OCI-LY1 (cell line): ENCODE measurements around the gene CGB2.

ENCODE experiments used
- CTCF ChIP-seq: fragments of 200-600 bp; sonication (generic), shearing (Covaris generic); IDR thresholded peaks from 2 replicates; pipeline ENCODE4 v1.5.1; 2017; ENCODE audit warnings: mild to moderate bottlenecking, antibody characterized with exemption, low read length, moderate library complexity, mixed read lengths
- EZH2 ChIP-seq: fragments of 200-600 bp; sonication (generic), shearing (Covaris generic); IDR thresholded peaks from 2 replicates; pipeline ENCODE4 v1.8.0; 2017; ENCODE audit warnings: borderline replicate concordance, mixed run types, mild to moderate bottlenecking, antibody characterized with exemption, low read length, moderate library complexity, mixed read lengths

DNA sequence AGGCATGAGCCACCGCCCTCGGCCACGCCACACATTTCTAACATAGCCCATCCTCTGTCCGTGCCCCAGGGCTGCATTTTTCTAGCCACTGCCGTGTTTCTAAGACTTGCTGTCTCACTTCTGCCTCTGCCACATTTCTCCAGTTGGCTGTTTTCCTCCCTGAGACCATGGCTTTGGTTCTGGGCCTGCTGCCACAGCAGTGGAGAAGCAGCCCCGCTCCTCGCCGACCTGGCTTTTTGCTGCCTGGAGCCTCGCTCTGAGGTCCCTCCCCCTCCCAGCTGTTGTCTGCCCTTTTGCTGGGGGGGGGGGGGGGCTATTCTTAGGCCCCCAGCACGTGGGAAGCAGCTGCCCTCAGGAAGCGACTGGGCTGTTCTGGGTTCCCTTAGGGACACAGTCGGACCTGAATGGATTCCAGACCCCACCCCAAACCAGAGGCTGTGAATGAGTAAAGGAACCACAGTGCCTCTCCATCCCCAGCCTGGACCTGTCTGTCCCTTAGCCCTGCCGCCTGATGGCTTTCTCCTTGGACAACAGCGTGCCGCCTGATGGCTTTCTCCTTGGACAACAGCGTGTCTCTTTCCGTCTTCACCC lies 41.9 kb upstream of the CGB2 start:
- TF ChIP-seq CTCF (no peak), EZH2 (no peak)
